GM19438 (cell line): ENCODE results near the gene HGS.

ENCODE experiments used
- ATAC-seq: cut with Tn5 transposase; IDR thresholded peaks from one replicate; pipeline ENCODE4 v1.9.1; 2021; ENCODE audit warnings: low read depth; ENCODE audit not compliant: unreplicated experiment

The HGS gene

DNA sequence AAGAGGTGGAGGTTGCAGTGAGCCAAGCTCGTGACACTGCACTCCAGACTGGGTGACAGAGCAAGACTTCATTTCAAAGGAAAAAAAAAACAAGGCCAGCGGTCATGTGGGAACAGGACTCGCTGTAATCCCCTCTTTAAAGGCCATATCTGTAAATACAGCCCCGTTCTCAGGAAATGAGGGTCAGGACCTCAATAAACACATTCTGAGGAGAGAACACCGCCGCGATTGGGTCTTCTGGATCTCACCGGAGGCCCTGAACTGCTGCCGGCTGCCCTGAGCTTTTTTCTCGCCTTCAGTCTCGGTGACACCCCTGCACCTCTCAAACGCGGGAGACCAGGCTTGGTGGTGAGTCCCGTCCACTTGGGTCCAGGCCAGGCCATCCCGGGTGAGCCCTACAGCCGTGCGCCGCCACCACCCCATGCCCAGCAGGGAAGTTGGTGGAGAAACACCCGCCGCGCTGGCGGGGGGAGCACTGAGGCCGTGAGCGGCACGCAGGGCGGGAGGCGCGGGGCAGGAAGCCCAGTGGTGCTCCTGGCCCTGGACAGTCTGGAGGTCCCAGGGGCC is 56.7 kb downstream of the HGS start:
- no peak for ATAC-seq

DNA sequence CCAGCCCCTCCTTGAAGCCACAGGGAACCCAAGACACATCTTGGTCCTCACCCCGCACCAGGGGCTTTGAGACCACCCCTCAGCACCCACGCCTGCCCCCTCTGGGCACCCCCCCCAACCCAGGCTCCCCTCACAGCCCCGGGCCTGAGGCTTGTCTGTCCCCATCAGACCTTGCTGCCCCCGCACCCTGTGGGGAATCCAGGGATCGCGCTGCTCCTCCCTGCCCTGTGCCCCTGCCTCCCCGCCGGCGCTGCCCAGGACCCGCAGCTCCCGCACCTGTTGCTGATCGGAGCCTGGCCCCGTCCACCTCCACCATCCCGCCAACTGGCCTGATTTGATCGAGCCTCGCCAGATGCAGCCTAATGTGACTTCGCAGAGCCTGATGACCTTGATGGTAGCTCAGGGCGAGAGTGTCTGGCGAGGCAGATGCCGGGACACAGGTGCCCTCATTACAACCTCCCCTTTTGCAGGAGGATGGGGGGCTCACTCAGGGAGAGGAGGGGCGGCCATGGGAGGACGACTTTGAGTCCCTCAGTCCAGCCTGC is 57.3 kb downstream of the HGS start:
- no peak for ATAC-seq

DNA sequence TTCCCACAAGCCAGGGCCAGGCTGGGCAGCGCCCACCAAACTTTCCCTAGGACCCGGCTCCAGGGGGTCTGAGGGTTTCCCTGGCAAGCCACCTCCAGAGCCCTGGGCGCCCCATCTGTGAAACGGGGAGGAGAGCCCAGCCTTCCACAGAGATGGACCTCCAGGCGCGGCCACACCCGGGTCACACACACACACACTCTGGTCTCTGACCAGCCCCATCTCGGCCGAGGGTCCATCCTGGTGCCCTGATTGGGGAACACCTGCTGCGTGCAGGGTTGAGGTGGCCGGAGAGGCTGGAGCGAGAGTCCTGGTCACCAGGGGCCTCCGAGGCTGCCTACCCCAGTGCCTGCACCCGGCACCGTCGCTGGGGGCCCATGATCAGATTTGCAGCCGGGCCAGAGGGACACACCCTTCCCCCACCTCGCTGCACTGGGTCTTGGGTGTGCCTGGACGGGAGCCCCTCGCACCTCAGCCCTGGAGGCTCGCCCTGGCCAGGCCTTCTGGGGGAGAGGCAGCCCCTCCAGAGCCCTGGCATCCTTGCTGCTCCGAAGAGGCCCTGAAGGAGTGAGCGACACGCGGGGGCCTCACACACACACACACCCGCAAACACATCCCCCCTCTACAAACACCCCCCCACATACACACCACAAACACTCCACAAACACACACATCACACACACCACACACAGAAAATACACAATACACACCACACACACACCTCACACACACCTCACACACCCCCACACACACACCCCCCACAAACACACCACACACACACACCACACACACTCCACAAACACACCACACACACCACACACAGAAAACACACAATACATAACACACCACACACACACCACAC is 58.0 kb downstream of the HGS start:
- no peak for ATAC-seq
